Neural progenitor cell (in vitro differentiated cells): Measurements from ENCODE around the gene PTPRN2.

Experiments used
- EZH2 ChIP-seq: fragments of 200-600 bp; sonication (generic); IDR thresholded peaks from 2 replicates; pipeline ENCODE4 v1.6.1; 2017; ENCODE audit warnings: antibody characterized with exemption, mild to moderate bottlenecking, moderate library complexity
- TF ChIP-seq, protein P1 (sequence below): fragments of 200-600 bp; sonication (generic); IDR thresholded peaks from 2 replicates; pipeline ENCODE4 v1.5.1; 2017; ENCODE audit warnings: antibody characterized with exemption, mild to moderate bottlenecking

DNA sequence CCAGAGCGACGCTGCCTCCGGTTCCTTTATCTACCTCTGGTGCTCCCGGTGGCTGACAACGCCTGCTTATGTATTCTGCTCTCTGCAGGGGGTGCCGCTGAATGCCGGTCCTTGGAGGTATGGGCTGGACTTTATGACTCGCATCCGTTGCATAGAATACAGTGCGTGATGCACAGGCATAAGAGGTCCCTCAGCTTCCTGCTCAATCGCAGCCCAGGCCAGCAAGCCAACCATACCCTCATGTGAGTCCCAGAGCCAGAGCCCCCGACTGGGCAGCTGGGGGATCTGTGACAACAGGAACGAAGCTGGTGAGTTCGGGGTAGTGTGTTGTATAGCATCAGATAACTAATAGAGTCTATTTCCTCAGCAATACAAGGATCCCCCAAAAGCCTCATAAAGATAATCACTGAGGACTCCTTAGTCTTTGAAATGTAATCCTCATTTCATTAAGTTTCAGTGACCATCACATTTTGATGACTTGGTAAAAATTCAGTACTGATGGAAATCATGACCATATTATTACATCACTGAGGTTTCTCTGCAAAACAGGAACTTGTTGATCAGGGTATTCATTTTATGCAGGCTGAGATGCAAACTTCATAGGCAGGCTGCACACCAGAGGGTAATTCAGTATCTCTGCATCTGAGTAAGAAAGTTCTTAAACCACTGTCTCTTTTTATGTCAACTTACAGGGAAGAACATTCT is 607.8 kb downstream of the PTPRN2 start:
- TF ChIP-seq, protein P1, sequence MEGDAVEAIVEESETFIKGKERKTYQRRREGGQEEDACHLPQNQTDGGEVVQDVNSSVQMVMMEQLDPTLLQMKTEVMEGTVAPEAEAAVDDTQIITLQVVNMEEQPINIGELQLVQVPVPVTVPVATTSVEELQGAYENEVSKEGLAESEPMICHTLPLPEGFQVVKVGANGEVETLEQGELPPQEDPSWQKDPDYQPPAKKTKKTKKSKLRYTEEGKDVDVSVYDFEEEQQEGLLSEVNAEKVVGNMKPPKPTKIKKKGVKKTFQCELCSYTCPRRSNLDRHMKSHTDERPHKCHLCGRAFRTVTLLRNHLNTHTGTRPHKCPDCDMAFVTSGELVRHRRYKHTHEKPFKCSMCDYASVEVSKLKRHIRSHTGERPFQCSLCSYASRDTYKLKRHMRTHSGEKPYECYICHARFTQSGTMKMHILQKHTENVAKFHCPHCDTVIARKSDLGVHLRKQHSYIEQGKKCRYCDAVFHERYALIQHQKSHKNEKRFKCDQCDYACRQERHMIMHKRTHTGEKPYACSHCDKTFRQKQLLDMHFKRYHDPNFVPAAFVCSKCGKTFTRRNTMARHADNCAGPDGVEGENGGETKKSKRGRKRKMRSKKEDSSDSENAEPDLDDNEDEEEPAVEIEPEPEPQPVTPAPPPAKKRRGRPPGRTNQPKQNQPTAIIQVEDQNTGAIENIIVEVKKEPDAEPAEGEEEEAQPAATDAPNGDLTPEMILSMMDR = peak; percentile 56
- no peak for TF ChIP-seq EZH2
